Ishikawa (cell line): ENCODE measurements around the gene DCAF10.

Experiments
- CEBPB ChIP-seq: IDR thresholded peaks from 2 replicates; pipeline ENCODE4 v1.6.1; 2012
- CREB1 ChIP-seq: IDR thresholded peaks from 2 replicates; pipeline ENCODE4 v1.6.1; 2012; ENCODE audit warnings: low read depth
- EGR1 ChIP-seq: IDR thresholded peaks from 2 replicates; pipeline ENCODE4 v1.6.1; 2012
- EP300 ChIP-seq: IDR thresholded peaks from 2 replicates; pipeline ENCODE4 v1.6.1; 2012; ENCODE audit warnings: borderline replicate concordance
- FOXM1 ChIP-seq: IDR thresholded peaks from 2 replicates; pipeline ENCODE4 v1.6.1; 2012; ENCODE audit warnings: low read depth, borderline replicate concordance
- NFIC ChIP-seq: IDR thresholded peaks from 2 replicates; pipeline ENCODE4 v1.6.1; 2012
- RAD21 ChIP-seq: IDR thresholded peaks from 2 replicates; pipeline ENCODE4 v1.6.1; 2012; ENCODE audit warnings: low read depth
- REST ChIP-seq: IDR thresholded peaks from 2 replicates; pipeline ENCODE4 v1.6.1; 2012; ENCODE audit warnings: low read depth, mild to moderate bottlenecking
- TAF1 ChIP-seq: IDR thresholded peaks from 2 replicates; pipeline ENCODE4 v1.6.1; 2012; ENCODE audit warnings: low read depth, mild to moderate bottlenecking
- TCF12 ChIP-seq: IDR thresholded peaks from 2 replicates; pipeline ENCODE4 v1.6.1; 2012; ENCODE audit warnings: low read depth
- TEAD4 ChIP-seq: IDR thresholded peaks from 2 replicates; pipeline ENCODE4 v1.6.1; 2012
- USF1 ChIP-seq: IDR thresholded peaks from 2 replicates; pipeline ENCODE4 v1.6.1; 2012
- YY1 ChIP-seq: IDR thresholded peaks from 2 replicates; pipeline ENCODE4 v1.6.1; 2012; ENCODE audit warnings: low read depth
- ZBTB7A ChIP-seq: IDR thresholded peaks from 2 replicates; pipeline ENCODE4 v1.6.1; 2012; ENCODE audit warnings: low read depth
- TF ChIP-seq, protein P1 (sequence below): IDR thresholded peaks from 2 replicates; pipeline ENCODE4 v1.6.1; 2012

The DCAF10 gene

DNA sequence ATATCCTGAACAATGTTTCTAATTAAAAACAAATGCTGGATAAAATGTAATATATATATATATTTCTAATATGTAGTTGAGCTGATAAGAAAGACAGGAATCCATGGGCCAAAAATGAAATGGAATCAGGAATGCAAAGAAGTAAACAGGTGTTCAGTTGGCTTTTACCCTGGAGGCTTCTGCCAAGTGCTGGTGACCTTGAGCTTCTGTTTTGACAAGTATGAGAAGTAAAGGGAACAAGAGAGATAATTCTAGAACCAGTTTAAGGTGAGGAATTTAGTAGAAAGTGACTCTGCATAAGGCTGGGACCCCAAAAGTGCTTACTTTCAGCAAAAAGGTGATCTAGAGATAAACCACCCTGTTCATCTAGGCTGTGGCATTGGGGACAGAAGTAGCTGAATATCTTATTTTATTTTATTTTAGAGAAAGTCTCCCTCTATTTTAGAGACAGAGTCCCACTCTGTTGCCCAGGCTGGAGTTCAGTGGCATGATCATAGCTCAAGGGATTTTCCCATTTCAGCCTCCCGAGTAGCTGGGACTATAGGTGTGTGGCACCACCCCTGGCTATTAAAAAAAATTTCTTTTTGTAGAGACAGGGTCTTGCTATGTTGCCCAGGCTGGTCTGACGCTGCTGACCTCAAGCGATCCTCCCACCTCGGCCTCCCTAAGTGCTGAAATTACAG is 27.0 kb downstream of the DCAF10 start:
- no peak for TF ChIP-seq CREB1
- no peak for TF ChIP-seq EGR1
- TF ChIP-seq NFIC, result no peak
- no peak for TF ChIP-seq TCF12
- TF ChIP-seq FOXM1, result no peak
- TF ChIP-seq REST, result no peak
- no peak for TF ChIP-seq TEAD4
- TF ChIP-seq TAF1, result no peak
- no peak for TF ChIP-seq ZBTB7A
- TF ChIP-seq CEBPB, result no peak

- TF ChIP-seq TAF1 (no peak), EGR1 (no peak), CEBPB (no peak), TCF12 (no peak), CREB1 (no peak), TEAD4 (no peak), ZBTB7A (no peak), YY1 (no peak), FOXM1 (no peak), REST (no peak), NFIC (no peak), EP300 (no peak), RAD21 (no peak), USF1 (no peak)
- TF ChIP-seq, protein P1, sequence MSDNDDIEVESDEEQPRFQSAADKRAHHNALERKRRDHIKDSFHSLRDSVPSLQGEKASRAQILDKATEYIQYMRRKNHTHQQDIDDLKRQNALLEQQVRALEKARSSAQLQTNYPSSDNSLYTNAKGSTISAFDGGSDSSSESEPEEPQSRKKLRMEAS, result no peak
Measured at GRCh38 chr9:37835821-37836220, 35.2 kb downstream of the DCAF10 start.

GRCh38 chr9:37836386-37836785 is 35.8 kb downstream of the DCAF10 start:
- TF ChIP-seq YY1 (no peak), FOXM1 (no peak), TCF12 (no peak), RAD21 (no peak), CREB1 (no peak), ZBTB7A (no peak), CEBPB (no peak), NFIC (no peak), TAF1 (no peak), REST (no peak), EP300 (no peak), TEAD4 (no peak)
- TF ChIP-seq, protein P1, result no peak

- TF ChIP-seq YY1 (no peak), USF1 (no peak), EP300 (no peak), REST (no peak), ZBTB7A (no peak), NFIC (no peak), EGR1 (no peak), RAD21 (no peak), TAF1 (no peak), CREB1 (no peak), TCF12 (no peak), CEBPB (no peak), FOXM1 (no peak), TEAD4 (no peak)
- TF ChIP-seq, protein P1, result no peak
Measured at GRCh38 chr9:37839496-37840461, 39.2 kb downstream of the DCAF10 start.
